ENCODE results near the gene NECTIN2. TPM values are rescaled to one million over a fixed set of nuclear protein-coding genes. Genes with fewer than 3 reads are reported as not detected.
A peak's percentile ranks its signal among the peaks of the same experiment; 100 is the strongest.

NECTIN2 gene
- polyA plus RNA-seq, 3 donors: 5.6 to 18.2 (median 9.3) TPM

- intact Hi-C loops (cut with micrococcal nuclease): no loop called here
- Histone ChIP-seq H3K4me1 (ENCODE audit: control insufficient read depth in 1 of 2, insufficient read depth in 2 of 2, low read length in 2 of 2) (peaks cover 31 to 32% of the 10 kb centered on the region in 2 donors), H3K4me2 (replicated peaks; ENCODE audit: extremely low read depth, low read length, poor library complexity, severe bottlenecking) (no peak overlapping the region), H3K9ac (ENCODE audit: insufficient read depth, low read length, poor library complexity, severe bottlenecking) (no peak overlapping the region), H4K20me1 (ENCODE audit: insufficient read depth, low read length) (no peaks in the 10 kb centered on the region), H3K4me3 (replicated peaks in 1 of 3; ENCODE audit: low read depth in 2 of 3, low read length in 3 of 3) (no peak overlapping the region), H3K27ac (ENCODE audit: low read depth in 1 of 2, low read length in 2 of 2) (no peak overlapping the region), H3K79me2 (ENCODE audit: insufficient read depth, low read length) (no peaks in the 10 kb centered on the region), H2AFZ (ENCODE audit: insufficient read depth, low read depth, low read length, poor library complexity, severe bottlenecking) (no peak overlapping the region), H3K27me3 (ENCODE audit: control insufficient read depth in 2 of 2, insufficient read depth in 2 of 2, low read length in 2 of 2) (no peaks in the 10 kb centered on the region), H3K9me3 (replicated peaks in 1 of 2; ENCODE audit: control insufficient read depth in 1 of 2, insufficient read depth in 1 of 2, low read length in 2 of 2) (no peaks in the 10 kb centered on the region), H3K36me3 (replicated peaks in 1 of 2; ENCODE audit: control insufficient read depth in 1 of 2, insufficient read depth in 2 of 2, low read length in 2 of 2) (no peaks in the 10 kb centered on the region)
- H3K27ac Mint-ChIP-seq: peak overlapping the region in 2 of 7 donors; percentile 36 to 38
- no peak overlapping the region for H3K4me3 Mint-ChIP-seq
- H3K36me3 Mint-ChIP-seq: no peaks in the 10 kb centered on the region
- 87% methylated on average over 2 of the region's 5 CpGs for WGBS (ENCODE audit: insufficient coverage)
- no peak for DNase-seq
- no peak for TF ChIP-seq CTCF (IDR thresholded peaks at IDR 0.05)
- H3K4me1 Mint-ChIP-seq: peaks cover 34% of the 10 kb centered on the region
- H3K9me3 Mint-ChIP-seq: no peaks in the 10 kb centered on the region
- H3K27me3 Mint-ChIP-seq (ENCODE audit: low read depth in 3 of 3): peaks cover 3 to 6% (median 3%) of the 10 kb centered on the region in 3 donors
Measured at GRCh38 chr19:44927746-44928145, 81.6 kb downstream of the NECTIN2 start.

GRCh38 chr19:44930088-44930487 is 84.0 kb downstream of the NECTIN2 start:
- no peaks in the 10 kb centered on the region for H3K79me2 ChIP-seq (ENCODE audit: insufficient read depth, low read length)
- H2AFZ ChIP-seq (ENCODE audit: insufficient read depth, low read depth, low read length, poor library complexity, severe bottlenecking): no peak overlapping the region
- Mint-ChIP-seq H3K9me3 (no peaks in the 10 kb centered on the region), H3K4me1 (peaks cover 25% of the 10 kb centered on the region), H3K36me3 (no peaks in the 10 kb centered on the region), H3K27ac (no peak overlapping the region), H3K27me3 (ENCODE audit: low read depth in 3 of 3) (peaks cover 3 to 9% (median 3%) of the 10 kb centered on the region in 3 donors), H3K4me3 (no peak overlapping the region)
- WGBS (ENCODE audit: insufficient coverage): 96% methylated on average over 7 of the region's 7 CpGs
- no peak for TF ChIP-seq CTCF (IDR thresholded peaks at IDR 0.05)
- H3K4me3 ChIP-seq (replicated peaks in 1 of 3; ENCODE audit: low read depth in 2 of 3, low read length in 3 of 3): no peak overlapping the region
- no peaks in the 10 kb centered on the region for H3K27me3 ChIP-seq (ENCODE audit: control insufficient read depth in 2 of 2, insufficient read depth in 2 of 2, low read length in 2 of 2)
- peaks cover 22 to 24% of the 10 kb centered on the region in 2 donors for H3K4me1 ChIP-seq (ENCODE audit: control insufficient read depth in 1 of 2, insufficient read depth in 2 of 2, low read length in 2 of 2)
- no peak overlapping the region for H3K4me2 ChIP-seq (replicated peaks; ENCODE audit: extremely low read depth, low read length, poor library complexity, severe bottlenecking)
- H3K27ac ChIP-seq (ENCODE audit: low read depth in 1 of 2, low read length in 2 of 2): no peak overlapping the region
- no peak for DNase-seq
- H3K36me3 ChIP-seq (replicated peaks in 1 of 2; ENCODE audit: control insufficient read depth in 1 of 2, insufficient read depth in 2 of 2, low read length in 2 of 2): no peaks in the 10 kb centered on the region
- H3K9ac ChIP-seq (ENCODE audit: insufficient read depth, low read length, poor library complexity, severe bottlenecking): no peak overlapping the region
- H4K20me1 ChIP-seq (ENCODE audit: insufficient read depth, low read length): no peaks in the 10 kb centered on the region
- intact Hi-C loops (cut with micrococcal nuclease): no loop called here
- no peaks in the 10 kb centered on the region for H3K9me3 ChIP-seq (replicated peaks in 1 of 2; ENCODE audit: control insufficient read depth in 1 of 2, insufficient read depth in 1 of 2, low read length in 2 of 2)

Measured in CD14-positive monocyte (primary cell).